ENCODE results near the gene GNAO1.

GNAO1 gene

DNA sequence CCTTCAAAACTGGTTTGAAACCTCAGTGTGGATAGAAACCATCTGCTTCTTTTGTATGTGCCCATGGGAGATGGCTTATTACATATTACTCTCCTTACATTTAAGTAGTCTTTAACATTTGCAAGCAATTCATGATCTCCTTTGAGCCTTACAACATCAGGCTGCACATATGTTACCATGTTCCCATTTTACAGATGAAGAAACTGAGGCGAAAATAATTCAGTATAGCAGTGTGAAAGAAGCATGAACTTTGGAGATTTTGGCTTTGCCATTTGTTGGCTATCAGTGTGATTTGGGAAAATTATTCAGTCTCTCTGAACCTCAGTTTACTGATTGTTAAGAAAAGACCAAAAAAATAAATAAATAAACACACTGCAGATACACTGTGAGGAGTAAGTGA, 15.7 kb downstream of the GNAO1 start:
- no peak for TF ChIP-seq CTCF (IDR thresholded peaks at IDR 0.05; ENCODE audit: insufficient read depth, low read length, poor library complexity, severe bottlenecking)
- H3K4me3 ChIP-seq (replicated peaks; ENCODE audit: low read depth, low read length) = no peak overlapping the region
- no peaks in the 10 kb centered on the region for H3K36me3 ChIP-seq (ENCODE audit: control insufficient read depth, insufficient read depth, low read length)
- no peak for DNase-seq (ENCODE audit: extremely low read depth, insufficient read length)
- no peaks in the 10 kb centered on the region; the same call in 1 of the 2 replicates for H3K27me3 ChIP-seq (replicated peaks; ENCODE audit: control insufficient read depth, insufficient read depth, low read length)

GRCh38 chr16:56207421-56207820, 16.1 kb downstream of the GNAO1 start:
- no peaks in the 10 kb centered on the region; the same call in 1 of the 2 replicates for H3K27me3 ChIP-seq (replicated peaks; ENCODE audit: control insufficient read depth, insufficient read depth, low read length)
- DNase-seq (ENCODE audit: extremely low read depth, insufficient read length) = no peak
- no peak overlapping the region for H3K4me3 ChIP-seq (replicated peaks; ENCODE audit: low read depth, low read length)
- TF ChIP-seq CTCF (IDR thresholded peaks at IDR 0.05; ENCODE audit: insufficient read depth, low read length, poor library complexity, severe bottlenecking) = no peak
- H3K36me3 ChIP-seq (ENCODE audit: control insufficient read depth, insufficient read depth, low read length) = no peaks in the 10 kb centered on the region

DNA sequence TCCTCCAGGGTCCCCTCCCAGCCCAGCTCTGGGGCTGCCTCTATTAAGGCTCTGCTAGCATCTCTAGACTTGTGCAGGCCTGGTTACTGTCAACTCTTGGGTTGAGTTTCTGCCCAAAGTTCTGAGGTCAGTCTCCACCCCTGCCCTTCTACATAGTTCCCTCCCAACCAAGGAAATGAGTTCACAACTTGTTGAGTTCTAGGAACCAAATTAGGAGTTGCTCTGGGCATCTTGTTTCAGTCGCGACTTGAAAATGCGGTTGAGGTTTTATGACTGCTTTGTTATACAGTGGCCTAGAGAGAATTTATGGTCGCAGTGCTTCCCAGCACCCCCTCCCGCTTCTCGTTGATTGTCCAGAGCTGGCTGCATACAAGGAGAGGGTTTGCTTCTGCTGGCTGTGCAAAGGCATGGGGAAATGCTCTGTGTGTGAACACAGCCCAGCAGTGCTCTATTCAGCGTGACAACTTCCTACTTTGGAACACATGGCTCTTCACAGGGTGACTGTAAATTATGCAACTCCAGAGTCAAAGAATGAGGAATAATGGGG, 20.2 kb downstream of the GNAO1 start:
- Histone ChIP-seq H3K36me3 (ENCODE audit: control insufficient read depth, insufficient read depth, low read length) (no peaks in the 10 kb centered on the region), H3K4me3 (replicated peaks; ENCODE audit: low read depth, low read length) (no peak overlapping the region), H3K27me3 (replicated peaks; ENCODE audit: control insufficient read depth, insufficient read depth, low read length) (no peaks in the 10 kb centered on the region; the same call in none of the 2 replicates)
- no peak for TF ChIP-seq CTCF (IDR thresholded peaks at IDR 0.05; ENCODE audit: insufficient read depth, low read length, poor library complexity, severe bottlenecking)
- DNase-seq (ENCODE audit: extremely low read depth, insufficient read length) = no peak

DNA sequence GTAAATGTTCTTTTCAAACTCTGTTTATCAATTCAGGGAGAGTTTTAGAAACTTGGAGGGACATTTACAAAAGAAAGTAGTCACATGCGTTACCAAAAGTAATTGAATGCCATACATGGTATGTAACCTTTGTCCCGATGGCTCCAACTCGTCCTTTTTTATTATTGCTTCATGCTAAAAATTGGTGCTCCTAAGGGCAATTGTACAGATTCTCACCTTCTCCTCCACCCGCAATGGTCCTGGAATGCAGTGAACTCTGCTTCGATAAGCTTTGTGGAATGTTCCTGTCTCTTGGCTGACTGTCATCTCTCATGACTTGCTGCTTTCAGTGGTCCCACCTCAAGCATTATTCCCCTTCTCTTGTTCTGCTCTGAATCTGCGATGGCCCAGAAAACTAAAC, 20.9 kb downstream of the GNAO1 start:
- TF ChIP-seq CTCF (IDR thresholded peaks at IDR 0.05; ENCODE audit: insufficient read depth, low read length, poor library complexity, severe bottlenecking) = no peak
- Histone ChIP-seq H3K27me3 (replicated peaks; ENCODE audit: control insufficient read depth, insufficient read depth, low read length) (no peaks in the 10 kb centered on the region; the same call in none of the 2 replicates), H3K36me3 (ENCODE audit: control insufficient read depth, insufficient read depth, low read length) (no peaks in the 10 kb centered on the region), H3K4me3 (replicated peaks; ENCODE audit: low read depth, low read length) (no peak overlapping the region)
- no peak for DNase-seq (ENCODE audit: extremely low read depth, insufficient read length)

GRCh38 chr16:56221995-56222394, 30.7 kb downstream of the GNAO1 start:
- TF ChIP-seq CTCF (IDR thresholded peaks at IDR 0.05; ENCODE audit: insufficient read depth, low read length, poor library complexity, severe bottlenecking) = no peak
- H3K4me3 ChIP-seq (replicated peaks; ENCODE audit: low read depth, low read length) = no peak overlapping the region
- DNase-seq (ENCODE audit: extremely low read depth, insufficient read length) = no peak
- H3K27me3 ChIP-seq (replicated peaks; ENCODE audit: control insufficient read depth, insufficient read depth, low read length) = peaks cover 2% of the 10 kb centered on the region; the same call in 1 of the 2 replicates
- no peaks in the 10 kb centered on the region for H3K36me3 ChIP-seq (ENCODE audit: control insufficient read depth, insufficient read depth, low read length)

Measured in GM06990 (cell line).